ENCODE data around the gene CCL14.
"Not testable (repeated sequence)": the region's sequence is repeated elsewhere in the genome, so short reads cannot be mapped to it uniquely, and the experiment has no call there.

CCL14 gene

DNA sequence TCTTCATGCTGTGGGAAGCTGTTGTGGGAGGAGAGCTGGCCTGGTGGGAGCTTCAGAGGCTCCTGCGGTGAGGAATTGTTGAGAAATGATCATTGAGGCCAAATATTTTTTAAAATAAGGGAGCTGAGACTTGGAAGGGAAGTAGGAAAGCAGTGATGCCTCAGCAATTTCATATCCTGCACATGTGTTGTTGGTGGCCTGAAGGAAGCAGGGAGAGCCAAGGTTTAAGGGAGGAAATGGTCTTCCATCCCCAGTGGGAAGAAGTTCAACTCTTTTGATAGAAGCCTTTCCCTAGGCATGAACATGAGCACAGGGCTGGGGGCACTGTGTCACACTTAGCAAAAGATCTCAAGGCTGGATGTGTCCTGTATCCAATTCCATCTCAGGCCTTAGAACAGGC, at the start of gene CCL14:
Gene CCL14, minus strand, starts transcription at position 87 of the 400 bp plus-strand sequence. Its CDS starts 80 bp downstream, at position 7.
- H3K4me3 Mint-ChIP-seq = no peak within 1 kb of the TSS
- H3K27ac Mint-ChIP-seq = no peak within 1 kb of the TSS
- ATAC-seq = no peak
- peaks cover 10% of the 10 kb centered on the region for H3K9me3 Mint-ChIP-seq
- peaks cover 2% of the 10 kb centered on the region for H3K27me3 Mint-ChIP-seq
- no peaks in the 10 kb centered on the region for H3K4me1 Mint-ChIP-seq
- H3K36me3 Mint-ChIP-seq (ENCODE audit: low read depth) = no peaks in the 10 kb centered on the region
- DNase-seq = no peak

DNA sequence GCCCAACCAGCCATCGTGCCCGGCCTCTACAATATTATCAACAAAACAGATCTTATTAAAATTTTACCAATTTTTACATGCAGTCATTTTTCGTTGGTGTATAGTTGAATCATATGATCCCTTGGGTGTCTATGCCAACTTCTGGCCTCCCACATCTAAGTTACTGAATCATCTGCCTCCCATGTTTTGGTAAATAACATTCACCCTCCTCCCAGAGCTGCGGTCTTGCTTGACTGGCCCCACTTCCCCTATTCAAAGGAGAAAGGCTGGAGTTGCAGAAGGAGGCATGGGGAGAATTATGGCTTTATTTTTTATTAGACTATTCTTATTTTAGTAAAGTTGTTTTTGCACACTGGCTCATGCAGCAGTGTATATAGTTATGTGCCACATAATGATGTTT, 49.7 kb upstream of the CCL14 start:
- Mint-ChIP-seq H3K36me3 (ENCODE audit: low read depth) (no peaks in the 10 kb centered on the region), H3K27ac (no peak overlapping the region), H3K4me3 (no peak overlapping the region), H3K27me3 (peaks cover 20% of the 10 kb centered on the region), H3K4me1 (peaks cover 7% of the 10 kb centered on the region), H3K9me3 (no peaks in the 10 kb centered on the region)
- DNase-seq = no peak
- no peak for ATAC-seq

DNA sequence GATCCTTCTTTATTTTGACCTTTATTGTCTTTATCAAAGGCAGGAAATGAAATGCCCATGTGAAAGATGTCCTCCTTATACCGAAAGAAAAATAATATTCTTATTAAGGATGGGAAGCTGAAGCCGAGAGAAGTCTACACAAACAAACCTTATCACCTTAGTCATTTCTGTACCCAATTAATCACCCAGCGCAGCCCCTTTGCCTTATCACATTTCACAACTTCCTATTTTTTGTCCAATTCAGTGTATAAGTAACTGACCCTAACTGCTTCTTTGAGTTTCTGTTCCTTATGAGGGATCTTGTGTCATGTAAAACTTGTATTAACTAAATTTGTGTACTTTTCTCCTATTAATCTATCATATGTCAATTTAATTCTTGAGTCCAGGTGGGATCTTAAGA, 47.6 kb upstream of the CCL14 start:
- Mint-ChIP-seq H3K27me3 (peaks cover 29% of the 10 kb centered on the region), H3K4me1 (peaks cover 6% of the 10 kb centered on the region)
- ATAC-seq = no peak

DNA sequence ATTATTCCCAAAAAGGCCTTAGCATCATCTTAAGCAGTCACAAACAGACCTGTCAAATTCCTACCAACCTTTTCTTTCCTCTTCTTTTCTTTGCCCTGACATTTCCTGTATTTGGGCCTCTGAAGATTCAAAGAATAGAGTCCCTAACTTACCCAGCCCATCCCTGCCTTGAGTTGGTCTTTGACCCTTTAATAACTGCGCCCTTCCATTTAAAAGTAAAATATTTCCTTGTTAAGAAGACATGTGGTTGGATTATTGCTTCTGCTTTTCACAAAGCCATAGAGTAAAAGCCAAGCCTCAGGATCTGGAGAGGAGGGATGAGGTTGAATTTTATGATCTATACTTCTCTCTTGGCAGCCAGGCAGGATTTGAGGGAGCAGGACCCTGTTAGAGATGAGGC, 44.4 kb upstream of the CCL14 start:
- Mint-ChIP-seq H3K4me1 (peaks cover 6% of the 10 kb centered on the region), H3K27ac (no peak overlapping the region), H3K27me3 (peaks cover 27% of the 10 kb centered on the region)

More for the DNA sequence above, 47.6 kb upstream of the CCL14 start:
- Mint-ChIP-seq H3K27ac (no peak overlapping the region), H3K4me3 (no peak overlapping the region), H3K9me3 (no peaks in the 10 kb centered on the region), H3K36me3 (ENCODE audit: low read depth) (no peaks in the 10 kb centered on the region)
- DNase-seq = no peak

DNA sequence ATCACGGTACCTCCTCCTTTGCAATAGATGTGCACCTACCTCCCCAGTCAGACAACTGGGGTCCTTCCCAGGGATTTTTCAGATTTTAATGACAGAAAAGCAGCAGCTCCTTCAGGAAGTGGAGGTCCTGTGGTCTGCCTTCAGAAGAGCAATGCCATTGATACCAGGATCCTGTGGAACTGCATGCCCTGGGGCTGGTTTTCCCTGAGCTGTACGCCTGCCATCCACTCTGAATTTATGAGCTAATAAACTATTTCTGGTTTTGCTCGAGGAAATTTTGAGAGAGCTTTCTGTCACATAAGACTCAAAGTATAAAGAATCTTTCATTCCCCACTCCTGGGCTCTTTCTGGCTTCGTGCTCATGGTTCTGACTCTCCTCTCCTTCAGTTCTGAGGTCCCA, 41.2 kb upstream of the CCL14 start:
- ATAC-seq (no peak), DNase-seq (no peak)
- peaks cover 18% of the 10 kb centered on the region for H3K27me3 Mint-ChIP-seq
- H3K36me3 Mint-ChIP-seq (ENCODE audit: low read depth) = no peaks in the 10 kb centered on the region
- H3K4me1 Mint-ChIP-seq = no peaks in the 10 kb centered on the region
- H3K9me3 Mint-ChIP-seq = no peaks in the 10 kb centered on the region
- H3K4me3 Mint-ChIP-seq = no peak overlapping the region
- no peak overlapping the region for H3K27ac Mint-ChIP-seq

More for the DNA sequence above, 44.4 kb upstream of the CCL14 start:
- Mint-ChIP-seq H3K36me3 (ENCODE audit: low read depth) (no peaks in the 10 kb centered on the region), H3K9me3 (no peaks in the 10 kb centered on the region), H3K4me3 (no peak overlapping the region)
- ATAC-seq (no peak), DNase-seq (no peak)

DNA sequence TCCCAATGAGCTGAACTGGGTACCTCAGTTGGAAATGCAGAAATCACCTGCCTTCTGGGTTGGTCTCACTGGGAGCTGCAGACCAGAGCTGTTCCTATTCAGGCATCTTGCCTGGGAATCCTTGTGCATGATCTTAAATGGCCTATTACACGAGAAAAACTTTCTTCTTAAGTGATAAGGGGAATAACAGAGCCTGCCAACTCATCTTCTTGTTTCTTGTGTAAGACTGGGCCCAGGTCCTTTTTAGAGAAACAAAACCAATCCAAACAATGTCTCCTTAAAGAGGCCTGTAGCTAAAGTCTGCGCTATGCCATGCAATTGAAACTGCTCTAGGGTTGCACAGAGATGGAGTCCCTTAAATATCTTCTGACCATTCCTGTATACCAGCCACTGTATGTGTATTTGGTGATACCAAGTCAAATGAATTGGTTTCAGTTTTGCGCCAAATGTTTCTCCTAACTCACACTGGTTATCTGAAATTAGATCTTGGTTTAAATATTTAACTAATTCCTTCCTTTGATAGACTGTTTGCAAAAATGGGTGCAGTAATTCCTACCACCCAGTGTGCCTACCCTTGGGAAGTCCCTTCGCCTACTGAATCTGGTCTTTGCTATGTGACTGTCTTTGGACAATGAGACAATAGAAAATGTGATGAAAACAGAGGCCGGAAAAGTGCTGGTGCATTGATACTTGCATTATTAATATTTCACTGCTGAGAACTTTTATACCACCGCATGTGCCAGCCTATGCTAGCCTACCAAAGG, 37.8 kb upstream of the CCL14 start:
- Mint-ChIP-seq H3K9me3 (no peaks in the 10 kb centered on the region), H3K27ac (no peak overlapping the region), H3K27me3 (peaks cover 31% of the 10 kb centered on the region), H3K4me1 (no peaks in the 10 kb centered on the region), H3K36me3 (ENCODE audit: low read depth) (no peaks in the 10 kb centered on the region), H3K4me3 (no peak overlapping the region)
- DNase-seq (no peak), ATAC-seq (no peak)

DNA sequence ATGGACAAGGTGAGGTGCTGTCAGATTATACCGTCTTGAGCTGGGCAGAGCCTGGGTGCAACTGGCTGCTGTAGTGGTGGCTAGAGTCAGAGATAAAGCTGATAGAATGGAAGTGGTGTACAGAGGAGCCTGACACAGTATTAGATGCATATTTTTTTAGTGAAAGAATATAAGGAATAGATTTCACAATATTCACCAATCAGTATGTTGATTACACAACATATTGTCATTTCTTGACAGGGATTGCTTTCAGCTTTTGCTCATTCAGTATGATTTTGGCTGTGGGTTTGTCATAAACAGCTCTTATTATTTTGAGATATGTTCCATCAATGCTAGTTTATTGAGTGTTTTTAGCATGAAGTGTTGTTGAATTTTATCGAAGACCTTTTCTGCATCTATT, 32.9 kb upstream of the CCL14 start:
- Mint-ChIP-seq H3K4me1 (peaks cover 4% of the 10 kb centered on the region), H3K4me3 (no peak overlapping the region), H3K9me3 (no peaks in the 10 kb centered on the region), H3K27ac (no peak overlapping the region), H3K36me3 (ENCODE audit: low read depth) (no peaks in the 10 kb centered on the region), H3K27me3 (peaks cover 35% of the 10 kb centered on the region)
- DNase-seq = no peak
- no peak for ATAC-seq

DNA sequence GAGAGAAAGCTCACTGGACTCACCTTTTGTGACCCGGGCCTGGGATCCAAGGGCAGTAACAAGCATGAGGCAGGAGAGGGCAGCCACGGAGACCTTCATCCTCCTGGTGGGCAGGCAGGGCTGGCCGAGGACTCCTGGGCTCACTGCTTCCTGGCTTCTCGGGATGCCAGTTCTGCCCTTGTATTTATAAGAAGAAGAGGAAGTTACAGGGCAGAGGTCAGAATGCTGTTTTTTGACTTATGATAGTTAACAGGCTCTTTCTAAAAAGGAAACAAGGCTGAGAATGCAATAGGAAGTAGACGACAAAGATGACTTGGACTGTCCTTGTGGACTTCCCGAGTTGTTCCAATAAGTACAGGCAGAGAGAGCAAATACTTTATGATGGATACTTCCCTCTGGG, 31.3 kb upstream of the CCL14 start, which contains the start of gene CCL23:
Gene CCL23, minus strand, starts transcription at position 174 of the 400 bp plus-strand sequence. Its CDS starts 75 bp downstream, at position 99.
- H3K36me3 Mint-ChIP-seq (ENCODE audit: low read depth) = no peaks in the 10 kb centered on the region
- H3K4me3 Mint-ChIP-seq = no peak within 1 kb of the TSS
- DNase-seq = no peak
- H3K9me3 Mint-ChIP-seq = no peaks in the 10 kb centered on the region
- no peak for ATAC-seq
- peaks cover 4% of the 10 kb centered on the region for H3K4me1 Mint-ChIP-seq
- no peak within 1 kb of the TSS for H3K27ac Mint-ChIP-seq
- H3K27me3 Mint-ChIP-seq = peaks cover 41% of the 10 kb centered on the region

DNA sequence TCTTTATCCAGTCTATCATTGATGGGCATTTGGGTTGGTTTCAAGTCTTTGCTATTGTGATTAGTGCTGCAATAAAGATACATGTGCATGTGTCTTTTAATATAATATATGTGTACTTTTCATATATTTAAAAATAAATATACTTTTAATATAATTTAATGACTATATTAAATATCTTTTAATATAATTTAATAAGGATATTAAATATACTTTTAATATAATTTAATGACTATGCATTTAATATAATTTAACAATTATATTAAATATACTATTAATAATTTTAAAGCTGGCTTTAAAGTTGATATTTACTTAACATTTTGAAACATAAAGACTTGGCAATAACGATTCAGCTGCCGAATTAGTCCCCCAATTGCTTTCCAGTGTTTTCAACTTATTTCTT, 30.0 kb upstream of the CCL14 start:
- DNase-seq (no peak), ATAC-seq (no peak)
- no peaks in the 10 kb centered on the region for H3K9me3 Mint-ChIP-seq
- no peaks in the 10 kb centered on the region for H3K36me3 Mint-ChIP-seq (ENCODE audit: low read depth)
- peaks cover 4% of the 10 kb centered on the region for H3K4me1 Mint-ChIP-seq
- no peak overlapping the region for H3K4me3 Mint-ChIP-seq
- H3K27me3 Mint-ChIP-seq = peaks cover 31% of the 10 kb centered on the region
- H3K27ac Mint-ChIP-seq = no peak overlapping the region

DNA sequence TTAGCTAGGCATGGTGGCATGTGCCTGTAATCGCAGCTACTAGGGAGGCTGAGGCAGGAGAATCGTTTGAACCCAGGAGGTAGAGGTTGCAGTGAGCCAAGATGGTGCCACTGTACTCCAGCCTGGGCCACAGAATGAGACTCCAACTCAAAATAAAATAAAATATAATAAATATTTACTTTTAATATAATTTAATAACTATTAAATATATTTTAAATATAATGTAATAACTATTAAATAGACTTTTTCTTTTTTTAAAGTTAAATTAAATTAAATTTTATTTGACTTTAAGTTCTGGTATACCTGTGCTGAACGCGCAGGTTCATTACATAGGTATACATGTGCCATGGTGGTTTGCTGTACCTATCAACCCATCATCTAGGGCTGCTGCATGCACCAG, 29.4 kb upstream of the CCL14 start:
- H3K4me3 Mint-ChIP-seq; ATAC-seq; H3K36me3 Mint-ChIP-seq (ENCODE audit: low read depth); H3K4me1 Mint-ChIP-seq; H3K9me3 Mint-ChIP-seq; H3K27ac Mint-ChIP-seq; DNase-seq: not testable (repeated sequence)
- peaks cover 26% of the 10 kb centered on the region for H3K27me3 Mint-ChIP-seq

DNA sequence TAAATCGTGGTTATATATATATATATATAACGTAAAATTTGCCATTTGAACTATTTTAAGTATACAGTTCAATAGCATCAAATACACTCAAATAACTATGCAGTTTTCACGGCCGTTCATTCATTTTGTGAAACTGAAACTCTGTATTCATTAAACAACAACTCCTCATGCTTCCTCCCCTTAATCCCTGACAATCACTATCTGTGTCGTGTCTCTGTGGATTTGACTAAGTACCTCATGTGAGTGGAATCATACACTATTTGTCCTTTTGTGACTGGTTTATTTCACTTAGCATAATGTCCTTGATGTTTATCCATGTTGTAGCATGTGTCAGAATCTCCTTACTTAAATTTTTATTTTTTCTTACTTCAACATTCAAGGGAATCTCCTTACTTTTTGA, 28.4 kb upstream of the CCL14 start:
- DNase-seq = no peak
- peaks cover 4% of the 10 kb centered on the region for H3K4me1 Mint-ChIP-seq
- no peak for ATAC-seq
- H3K9me3 Mint-ChIP-seq = no peaks in the 10 kb centered on the region
- H3K27ac Mint-ChIP-seq = no peak overlapping the region
- no peak overlapping the region for H3K4me3 Mint-ChIP-seq
- peaks cover 16% of the 10 kb centered on the region for H3K27me3 Mint-ChIP-seq
- H3K36me3 Mint-ChIP-seq (ENCODE audit: low read depth) = no peaks in the 10 kb centered on the region

DNA sequence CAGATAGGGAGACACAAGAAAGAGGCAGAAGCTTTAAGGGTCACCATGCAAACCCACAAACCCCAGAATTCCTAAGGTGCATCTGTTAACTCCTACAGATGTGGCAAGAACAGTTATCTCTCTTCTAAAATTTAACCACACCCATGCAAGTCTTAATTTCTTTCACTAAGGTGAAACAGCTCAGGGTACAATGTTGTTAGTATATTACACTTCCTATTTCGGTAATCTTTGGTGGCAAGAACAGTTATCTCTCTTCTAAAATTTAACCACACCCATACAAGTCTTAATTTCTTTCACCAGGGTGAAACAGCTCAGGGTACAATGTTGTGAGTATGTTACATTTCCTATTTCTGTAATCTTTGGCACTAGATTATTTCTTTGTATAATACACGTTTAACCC, 24.7 kb upstream of the CCL14 start:
- Mint-ChIP-seq H3K27me3 (peaks cover 7% of the 10 kb centered on the region), H3K4me1 (no peaks in the 10 kb centered on the region), H3K9me3 (peaks cover 5% of the 10 kb centered on the region), H3K4me3 (no peak overlapping the region), H3K27ac (no peak overlapping the region), H3K36me3 (ENCODE audit: low read depth) (peaks cover 2% of the 10 kb centered on the region)
- no peak for DNase-seq
- ATAC-seq = no peak

DNA sequence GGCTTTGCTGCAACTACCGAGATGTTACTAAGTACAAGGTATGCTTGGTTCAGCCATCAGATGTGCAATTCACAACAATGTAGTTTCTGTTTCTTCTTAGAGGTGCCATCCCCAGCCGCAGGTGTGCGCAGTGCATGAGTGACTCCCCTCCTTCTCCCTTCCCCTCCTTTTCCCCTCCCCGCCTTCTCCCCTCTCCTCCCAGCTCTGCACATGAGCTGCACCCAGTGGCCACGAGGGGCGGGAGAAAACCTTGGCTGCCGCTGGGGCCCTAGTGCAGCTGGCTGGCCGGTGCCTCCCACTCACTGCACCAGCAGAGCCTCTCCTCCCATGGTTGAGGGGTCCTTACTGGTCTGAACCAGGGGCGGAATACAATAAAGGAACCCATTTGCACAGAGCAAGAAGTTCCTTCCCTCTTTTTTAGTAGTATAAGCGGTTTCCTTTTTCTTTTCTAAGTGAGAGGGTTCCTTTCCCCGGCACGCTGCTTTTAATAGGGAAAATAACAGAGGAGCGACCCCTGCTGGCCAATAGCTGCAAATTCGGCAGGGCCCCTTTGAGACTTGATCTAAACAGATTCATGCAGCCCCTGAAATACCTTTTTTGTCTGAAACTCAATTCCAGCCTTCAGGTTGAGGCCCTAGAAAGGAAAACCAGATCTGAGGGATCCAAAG, 22.6 kb upstream of the CCL14 start:
- Mint-ChIP-seq H3K27me3 (peaks cover 6% of the 10 kb centered on the region), H3K4me1 (peaks cover 8% of the 10 kb centered on the region), H3K36me3 (ENCODE audit: low read depth) (peaks cover 2% of the 10 kb centered on the region), H3K4me3 (no peak overlapping the region), H3K27ac (no peak overlapping the region), H3K9me3 (peaks cover 5% of the 10 kb centered on the region)
- no peak for DNase-seq
- ATAC-seq = no peak

DNA sequence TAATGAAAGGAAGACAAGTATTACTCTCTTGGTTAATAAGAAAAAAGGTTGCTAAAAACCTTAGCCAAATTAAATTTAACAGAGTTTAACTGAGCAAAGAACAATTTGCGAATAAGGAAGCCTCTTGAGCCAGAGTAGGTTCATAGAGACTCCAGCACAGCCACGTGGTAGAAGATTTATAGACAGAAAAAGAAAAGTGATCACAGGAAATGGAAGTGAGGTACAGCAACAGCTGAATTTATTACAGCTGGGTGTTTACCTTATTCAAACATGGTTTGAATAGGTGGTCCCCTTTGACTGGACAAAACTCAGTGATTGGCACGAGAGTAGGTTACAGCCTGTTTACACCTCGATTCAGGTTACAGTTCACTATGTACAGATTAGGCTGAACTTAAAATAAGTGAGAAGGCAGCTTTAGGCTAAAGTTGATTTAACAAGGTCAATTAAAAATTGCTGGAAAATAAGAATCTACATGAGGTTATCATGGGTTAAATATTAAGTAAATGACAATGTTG, 18.1 kb upstream of the CCL14 start:
- Mint-ChIP-seq H3K27ac (no peak overlapping the region), H3K4me1 (peaks cover 15% of the 10 kb centered on the region), H3K4me3 (no peak overlapping the region), H3K27me3 (peaks cover 4% of the 10 kb centered on the region), H3K9me3 (peaks cover 5% of the 10 kb centered on the region), H3K36me3 (ENCODE audit: low read depth) (peaks cover 2% of the 10 kb centered on the region)
- DNase-seq (no peak), ATAC-seq (no peak)

DNA sequence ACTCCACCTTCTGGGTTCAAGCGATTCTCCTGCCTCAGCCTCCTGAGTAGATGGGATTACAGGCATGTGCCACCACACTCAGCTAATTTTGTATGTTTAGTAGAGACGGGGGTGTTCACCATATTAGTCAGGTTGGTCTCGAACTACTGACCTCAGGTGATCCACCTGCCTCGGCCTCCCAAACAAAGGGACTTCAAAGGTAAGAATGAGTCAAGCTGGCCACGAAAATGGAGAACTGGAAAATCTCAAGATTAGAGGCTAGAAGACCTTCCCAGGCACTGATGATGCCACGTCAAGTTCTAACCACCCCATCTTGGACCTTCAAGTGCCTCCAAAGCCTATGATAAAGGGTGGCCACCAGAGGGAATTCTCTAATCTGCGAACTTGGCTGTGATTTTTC, 16.1 kb upstream of the CCL14 start:
- Mint-ChIP-seq H3K4me1 (peaks cover 19% of the 10 kb centered on the region), H3K27ac (no peak overlapping the region), H3K27me3 (peaks cover 4% of the 10 kb centered on the region), H3K36me3 (ENCODE audit: low read depth) (peaks cover 2% of the 10 kb centered on the region), H3K4me3 (no peak overlapping the region), H3K9me3 (no peaks in the 10 kb centered on the region)
- ATAC-seq (no peak), DNase-seq (no peak)
